ENCODE measurements around the gene ATP10D. TPM values are rescaled to one million over a fixed set of nuclear protein-coding genes. Genes with fewer than 3 reads are reported as not detected.

Gene ATP10D
- total RNA-seq, 1 experiment from 2014 or later, result 0.84 TPM

DNA sequence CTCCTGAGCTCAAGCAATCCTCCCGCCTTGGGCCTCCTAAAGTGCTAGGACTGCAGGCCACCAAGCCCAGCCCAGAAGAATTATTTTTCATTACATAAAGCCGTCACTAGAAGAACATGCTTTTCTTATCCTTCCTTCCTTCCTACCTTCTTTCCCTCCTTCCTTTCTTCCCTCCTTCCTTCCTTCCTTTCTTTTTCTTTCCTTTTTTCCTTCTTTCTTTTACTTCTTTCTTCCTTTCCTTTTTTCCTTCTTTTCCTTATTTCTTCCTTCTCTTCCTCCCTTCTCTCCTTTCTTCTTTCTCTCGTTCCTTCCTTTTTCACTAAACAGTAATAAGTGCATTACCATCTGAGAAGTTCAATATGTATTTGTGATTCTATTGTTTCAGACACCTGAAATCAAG is 121.4 kb downstream of the ATP10D start:
- intact Hi-C loops (cut with micrococcal nuclease), result no loop called here
- CTCF ChIA-PET, result no interaction called here

DNA sequence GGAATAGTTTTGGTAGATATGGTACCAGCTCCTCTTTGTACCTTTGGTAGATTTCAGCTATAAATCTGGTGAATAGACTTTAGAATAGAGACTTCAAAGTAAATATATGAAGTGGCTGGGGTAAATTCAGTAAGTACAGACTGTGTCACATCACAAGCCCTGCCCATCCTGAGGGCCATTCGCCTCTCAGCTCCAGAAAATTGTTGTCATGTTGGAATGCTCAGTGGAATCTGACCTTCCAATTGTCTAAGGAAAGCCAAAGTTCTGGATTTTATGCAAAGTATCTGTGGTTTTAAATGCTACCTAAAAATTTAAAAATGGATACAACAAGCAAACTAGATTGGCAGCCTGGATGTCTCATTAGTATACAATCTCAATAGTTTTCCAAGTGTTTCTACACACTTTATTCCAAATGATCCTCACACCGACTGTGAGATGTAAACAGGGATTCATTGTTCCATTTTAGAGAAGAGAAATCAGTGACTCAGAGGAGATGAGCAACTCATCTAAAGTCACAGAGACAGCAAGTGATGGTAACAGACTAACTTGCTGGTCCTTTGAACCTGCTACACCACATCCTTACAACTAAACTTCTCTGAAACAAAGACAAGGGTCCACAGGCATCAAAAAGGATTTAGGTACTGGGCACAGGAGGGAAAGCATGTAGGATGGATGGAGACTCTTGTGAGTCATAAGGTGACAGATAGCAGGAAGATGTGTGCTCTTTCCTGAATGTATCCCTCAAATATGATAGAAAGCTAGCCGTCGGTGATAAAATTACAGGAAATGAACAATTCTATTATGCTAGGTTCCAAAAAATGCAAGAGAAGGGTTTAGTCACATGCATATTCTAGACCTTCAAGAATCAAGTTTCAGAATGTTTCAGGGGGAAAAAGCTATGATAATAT is 127.3 kb downstream of the ATP10D start:
- Histone ChIP-seq H3K79me2 (ENCODE audit: low read length) (no peaks in the 10 kb centered on the region), H3K4me1 (ENCODE audit: insufficient read depth, low read length) (no peaks in the 10 kb centered on the region), H2AFZ (ENCODE audit: low read length) (no peak overlapping the region), H3K9me2 (replicated peaks; ENCODE audit: low read length) (no peaks in the 10 kb centered on the region), H3F3A (ENCODE audit: low read length, unreplicated experiment) (no peaks in the 10 kb centered on the region), H3K27ac (ENCODE audit: low read length) (no peak overlapping the region), H3K9ac (ENCODE audit: low read length) (no peak overlapping the region), H3K4me3 (ENCODE audit: low read length) (no peak overlapping the region), H3K27me3 (ENCODE audit: low read length) (peaks cover 11% of the 10 kb centered on the region), H3K4me2 (ENCODE audit: low read length) (no peak overlapping the region), H3K9me3 (ENCODE audit: low read length) (no peaks in the 10 kb centered on the region), H3K36me3 (ENCODE audit: low read depth, low read length) (no peaks in the 10 kb centered on the region), H4K20me1 (ENCODE audit: low read length) (no peaks in the 10 kb centered on the region)
- no TSS peak for BruUV-seq (replicated peaks)
- POLR2A ChIA-PET (ENCODE audit: unreplicated experiment), result no interaction called here
- intact Hi-C loops (cut with micrococcal nuclease), result no loop called here
- ATAC-seq (no peak), DNase-seq (no peak)
- CTCF ChIA-PET, result no interaction called here
- no peak for TF ChIP-seq EZH2 (IDR thresholded peaks at IDR 0.05; ENCODE audit: low read length, unreplicated experiment)

More for the DNA sequence above, 121.4 kb downstream of the ATP10D start:
- DNase-seq, result no peak
- Histone ChIP-seq H3K4me2 (ENCODE audit: low read length) (no peak overlapping the region), H3K4me1 (ENCODE audit: insufficient read depth, low read length) (no peaks in the 10 kb centered on the region), H3K79me2 (ENCODE audit: low read length) (no peaks in the 10 kb centered on the region), H4K20me1 (ENCODE audit: low read length) (no peaks in the 10 kb centered on the region), H3K4me3 (ENCODE audit: low read length) (no peak overlapping the region), H3K9me3 (ENCODE audit: low read length) (no peaks in the 10 kb centered on the region), H3K36me3 (ENCODE audit: low read depth, low read length) (no peaks in the 10 kb centered on the region), H3F3A (ENCODE audit: low read length, unreplicated experiment) (no peaks in the 10 kb centered on the region), H3K9me2 (replicated peaks; ENCODE audit: low read length) (no peaks in the 10 kb centered on the region), H2AFZ (ENCODE audit: low read length) (no peak overlapping the region), H3K27me3 (ENCODE audit: low read length) (peaks cover 19% of the 10 kb centered on the region), H3K9ac (ENCODE audit: low read length) (no peak overlapping the region), H3K27ac (ENCODE audit: low read length) (no peak overlapping the region)
- no TSS peak for BruUV-seq (replicated peaks)
- POLR2A ChIA-PET (ENCODE audit: unreplicated experiment), result no interaction called here
- no peak for ATAC-seq
- TF ChIP-seq EZH2 (IDR thresholded peaks at IDR 0.05; ENCODE audit: low read length, unreplicated experiment) (no peak), EZH2phosphoT487 (IDR thresholded peaks at IDR 0.05; ENCODE audit: borderline replicate concordance, low read length) (no peak)
- TF ChIP-seq, protein P1, sequence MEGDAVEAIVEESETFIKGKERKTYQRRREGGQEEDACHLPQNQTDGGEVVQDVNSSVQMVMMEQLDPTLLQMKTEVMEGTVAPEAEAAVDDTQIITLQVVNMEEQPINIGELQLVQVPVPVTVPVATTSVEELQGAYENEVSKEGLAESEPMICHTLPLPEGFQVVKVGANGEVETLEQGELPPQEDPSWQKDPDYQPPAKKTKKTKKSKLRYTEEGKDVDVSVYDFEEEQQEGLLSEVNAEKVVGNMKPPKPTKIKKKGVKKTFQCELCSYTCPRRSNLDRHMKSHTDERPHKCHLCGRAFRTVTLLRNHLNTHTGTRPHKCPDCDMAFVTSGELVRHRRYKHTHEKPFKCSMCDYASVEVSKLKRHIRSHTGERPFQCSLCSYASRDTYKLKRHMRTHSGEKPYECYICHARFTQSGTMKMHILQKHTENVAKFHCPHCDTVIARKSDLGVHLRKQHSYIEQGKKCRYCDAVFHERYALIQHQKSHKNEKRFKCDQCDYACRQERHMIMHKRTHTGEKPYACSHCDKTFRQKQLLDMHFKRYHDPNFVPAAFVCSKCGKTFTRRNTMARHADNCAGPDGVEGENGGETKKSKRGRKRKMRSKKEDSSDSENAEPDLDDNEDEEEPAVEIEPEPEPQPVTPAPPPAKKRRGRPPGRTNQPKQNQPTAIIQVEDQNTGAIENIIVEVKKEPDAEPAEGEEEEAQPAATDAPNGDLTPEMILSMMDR (conservative IDR thresholded peaks at IDR 0.05; ENCODE audit: low read depth, low read length), result no peak

DNA sequence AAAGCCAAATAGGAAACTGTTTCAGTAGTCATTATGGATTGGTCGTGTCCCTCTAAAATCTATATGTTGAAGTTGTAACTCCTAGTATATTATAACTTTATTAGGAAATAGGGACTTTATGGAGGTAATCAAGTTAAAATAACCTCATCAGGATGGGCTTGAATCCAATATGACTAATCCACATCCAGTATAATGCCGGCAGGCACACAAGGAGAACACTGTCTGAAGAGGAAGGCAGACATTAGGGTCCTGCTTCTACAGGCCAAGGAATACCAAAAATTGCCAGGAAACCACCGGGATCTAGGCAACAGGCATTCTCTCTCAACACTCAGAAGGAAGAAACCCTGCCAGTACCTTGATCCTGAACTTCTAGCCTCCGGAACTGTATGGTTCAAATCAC is 130.3 kb downstream of the ATP10D start:
- DNase-seq, result no peak
- no peak overlapping the region for H2AFZ ChIP-seq (ENCODE audit: low read length)
- H3F3A ChIP-seq (ENCODE audit: low read length, unreplicated experiment), result no peaks in the 10 kb centered on the region
- no peak overlapping the region for H3K4me2 ChIP-seq (ENCODE audit: low read length)
- no peak for ATAC-seq
- ChIA-PET POLR2A (ENCODE audit: unreplicated experiment) (no interaction called here), CTCF (no interaction called here)
- H3K9me3 ChIP-seq (ENCODE audit: low read length), result no peaks in the 10 kb centered on the region
- no peaks in the 10 kb centered on the region for H3K4me1 ChIP-seq (ENCODE audit: insufficient read depth, low read length)
- H3K27ac ChIP-seq (ENCODE audit: low read length), result no peak overlapping the region
- no peaks in the 10 kb centered on the region for H4K20me1 ChIP-seq (ENCODE audit: low read length)
- no peaks in the 10 kb centered on the region for H3K79me2 ChIP-seq (ENCODE audit: low read length)
- H3K36me3 ChIP-seq (ENCODE audit: low read depth, low read length), result no peaks in the 10 kb centered on the region
- no TSS peak for BruUV-seq (replicated peaks)
- no peak for TF ChIP-seq EZH2phosphoT487 (IDR thresholded peaks at IDR 0.05; ENCODE audit: borderline replicate concordance, low read length)
- no peak for TF ChIP-seq EZH2 (IDR thresholded peaks at IDR 0.05; ENCODE audit: low read length, unreplicated experiment)
- TF ChIP-seq, protein P1 (conservative IDR thresholded peaks at IDR 0.05; ENCODE audit: low read depth, low read length), result no peak
- H3K9me2 ChIP-seq (replicated peaks; ENCODE audit: low read length), result no peaks in the 10 kb centered on the region
- intact Hi-C loops (cut with micrococcal nuclease), result no loop called here
- H3K27me3 ChIP-seq (ENCODE audit: low read length), result peaks cover 4% of the 10 kb centered on the region; the same call in 1 of the 2 replicates
- no peak overlapping the region for H3K4me3 ChIP-seq (ENCODE audit: low read length)
- no peak overlapping the region for H3K9ac ChIP-seq (ENCODE audit: low read length)
